GM20000 (cell line): Measurements from ENCODE around the gene MEN1.
"Not testable (repeated sequence)": the region's sequence is repeated elsewhere in the genome, so short reads cannot be mapped to it uniquely, and the experiment has no call there.

ENCODE experiments used
- DNase-seq: peaks from one replicate; pipeline ENCODE4 v3.0.0; 2012; ENCODE audit warnings: low spot score
- TF ChIP-seq, protein P1 (sequence below): IDR thresholded peaks from 2 replicates; pipeline ENCODE4 v1.5.1; 2012; ENCODE audit warnings: mild to moderate bottlenecking, control low read depth; ENCODE audit errors: extremely low read depth, missing control alignments

Gene MEN1

DNA sequence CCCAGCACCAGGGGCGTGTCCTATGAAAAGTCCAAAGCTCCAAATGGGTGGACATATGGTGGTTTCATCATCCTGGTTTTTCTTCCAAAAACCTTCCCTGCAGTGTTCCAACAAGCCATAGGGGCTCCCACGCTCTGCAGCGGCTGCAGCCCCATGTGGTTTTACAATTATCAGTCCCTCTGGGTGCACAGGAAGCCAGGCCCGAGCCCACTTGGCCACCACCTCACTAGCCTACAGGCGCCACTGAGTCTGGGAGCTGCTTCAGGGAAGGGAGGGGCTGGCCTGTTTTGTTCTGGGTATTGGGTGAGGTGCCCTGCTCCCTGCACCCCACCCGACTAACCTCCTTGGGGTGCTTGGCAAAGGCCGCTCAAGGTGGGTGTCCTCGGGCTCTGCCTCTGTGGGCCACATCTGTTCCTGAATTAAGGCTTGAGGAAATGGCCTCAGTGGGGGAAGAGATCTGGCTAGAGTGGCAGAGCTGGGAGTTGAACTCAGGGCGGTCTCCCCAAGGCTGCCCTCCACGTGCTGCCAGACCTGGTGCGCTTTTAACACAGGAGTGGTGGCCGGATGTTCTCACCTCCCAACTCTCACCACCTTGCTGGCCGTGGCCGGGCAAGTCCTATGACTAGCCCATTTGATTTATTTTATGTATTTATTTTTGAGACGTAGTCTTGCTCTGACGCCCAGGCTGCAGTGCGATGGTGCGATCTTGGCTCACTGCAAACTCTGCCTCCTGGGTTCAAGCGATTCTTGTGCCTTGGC is 39.4 kb upstream of the MEN1 start:
- DNase-seq: no peak
- TF ChIP-seq, protein P1, sequence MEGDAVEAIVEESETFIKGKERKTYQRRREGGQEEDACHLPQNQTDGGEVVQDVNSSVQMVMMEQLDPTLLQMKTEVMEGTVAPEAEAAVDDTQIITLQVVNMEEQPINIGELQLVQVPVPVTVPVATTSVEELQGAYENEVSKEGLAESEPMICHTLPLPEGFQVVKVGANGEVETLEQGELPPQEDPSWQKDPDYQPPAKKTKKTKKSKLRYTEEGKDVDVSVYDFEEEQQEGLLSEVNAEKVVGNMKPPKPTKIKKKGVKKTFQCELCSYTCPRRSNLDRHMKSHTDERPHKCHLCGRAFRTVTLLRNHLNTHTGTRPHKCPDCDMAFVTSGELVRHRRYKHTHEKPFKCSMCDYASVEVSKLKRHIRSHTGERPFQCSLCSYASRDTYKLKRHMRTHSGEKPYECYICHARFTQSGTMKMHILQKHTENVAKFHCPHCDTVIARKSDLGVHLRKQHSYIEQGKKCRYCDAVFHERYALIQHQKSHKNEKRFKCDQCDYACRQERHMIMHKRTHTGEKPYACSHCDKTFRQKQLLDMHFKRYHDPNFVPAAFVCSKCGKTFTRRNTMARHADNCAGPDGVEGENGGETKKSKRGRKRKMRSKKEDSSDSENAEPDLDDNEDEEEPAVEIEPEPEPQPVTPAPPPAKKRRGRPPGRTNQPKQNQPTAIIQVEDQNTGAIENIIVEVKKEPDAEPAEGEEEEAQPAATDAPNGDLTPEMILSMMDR: no peak

DNA sequence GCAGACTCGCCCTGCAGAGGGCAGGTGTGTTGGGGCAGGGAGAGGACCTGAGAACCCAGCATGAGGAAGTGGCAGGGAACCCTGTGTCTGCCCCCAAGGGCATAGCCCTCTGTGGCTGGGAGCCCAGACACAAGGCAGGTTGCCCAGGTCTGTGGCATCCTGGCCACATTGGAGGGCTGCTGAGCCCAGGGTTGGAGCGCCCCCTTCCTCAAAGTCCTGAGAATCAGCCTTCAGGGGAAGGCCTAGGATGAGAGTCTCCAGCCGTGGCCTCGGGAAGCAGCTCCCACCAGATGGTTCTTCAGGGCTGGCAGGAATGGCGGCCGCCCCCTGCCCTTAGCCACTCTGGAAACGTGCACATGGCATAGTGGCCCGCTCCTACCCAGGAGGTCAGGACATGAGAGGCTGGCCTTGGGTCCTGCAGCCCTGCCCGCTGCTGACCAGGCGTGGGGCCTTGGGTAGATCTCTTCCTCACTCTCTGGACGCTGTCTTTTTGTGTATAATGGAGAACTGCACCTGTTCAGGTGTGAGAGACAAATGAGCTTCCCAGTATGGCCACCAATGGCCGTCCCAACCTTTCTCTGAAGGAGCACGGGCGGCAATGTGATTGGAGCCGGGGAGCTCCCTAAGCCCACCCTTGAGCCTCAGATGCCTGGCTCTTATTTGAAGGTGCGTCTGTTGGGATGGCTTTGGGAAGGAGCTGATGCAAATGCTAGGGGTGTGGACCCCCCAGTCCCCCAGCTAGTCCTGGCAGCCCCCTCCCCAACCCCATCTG is 38.7 kb upstream of the MEN1 start:
- no peak for DNase-seq
- TF ChIP-seq, protein P1: peak; percentile 17

DNA sequence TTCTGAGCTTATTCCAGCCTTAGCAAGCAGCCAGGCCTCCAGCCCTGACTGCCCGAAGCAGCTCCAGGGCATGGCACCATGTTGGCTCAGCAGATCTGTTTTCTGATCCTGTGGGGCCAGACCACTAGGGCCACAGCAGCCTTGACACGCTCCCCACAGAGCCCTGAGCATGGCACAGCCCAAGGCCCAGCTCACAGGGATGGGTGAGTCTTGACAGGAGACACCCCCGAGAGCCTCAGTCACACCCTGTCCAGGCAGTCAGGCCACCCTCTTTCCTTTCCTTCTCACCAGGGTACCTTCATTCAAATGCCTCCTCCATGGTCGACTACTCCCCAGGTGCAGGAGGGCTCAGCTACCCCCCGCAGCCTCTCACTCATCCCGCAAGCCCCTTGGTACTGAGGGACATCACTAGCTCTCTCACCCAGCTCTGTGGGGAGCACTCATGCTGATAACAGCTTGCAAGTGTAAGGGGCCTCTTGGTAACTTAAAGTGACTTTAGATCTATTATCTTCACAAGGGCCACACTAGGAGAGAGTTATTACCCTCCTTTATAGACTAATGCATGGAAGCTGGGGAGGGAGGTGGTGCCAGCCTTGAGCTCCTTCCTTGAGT is 38.0 kb upstream of the MEN1 start:
- TF ChIP-seq, protein P1: no peak
- no peak for DNase-seq

DNA sequence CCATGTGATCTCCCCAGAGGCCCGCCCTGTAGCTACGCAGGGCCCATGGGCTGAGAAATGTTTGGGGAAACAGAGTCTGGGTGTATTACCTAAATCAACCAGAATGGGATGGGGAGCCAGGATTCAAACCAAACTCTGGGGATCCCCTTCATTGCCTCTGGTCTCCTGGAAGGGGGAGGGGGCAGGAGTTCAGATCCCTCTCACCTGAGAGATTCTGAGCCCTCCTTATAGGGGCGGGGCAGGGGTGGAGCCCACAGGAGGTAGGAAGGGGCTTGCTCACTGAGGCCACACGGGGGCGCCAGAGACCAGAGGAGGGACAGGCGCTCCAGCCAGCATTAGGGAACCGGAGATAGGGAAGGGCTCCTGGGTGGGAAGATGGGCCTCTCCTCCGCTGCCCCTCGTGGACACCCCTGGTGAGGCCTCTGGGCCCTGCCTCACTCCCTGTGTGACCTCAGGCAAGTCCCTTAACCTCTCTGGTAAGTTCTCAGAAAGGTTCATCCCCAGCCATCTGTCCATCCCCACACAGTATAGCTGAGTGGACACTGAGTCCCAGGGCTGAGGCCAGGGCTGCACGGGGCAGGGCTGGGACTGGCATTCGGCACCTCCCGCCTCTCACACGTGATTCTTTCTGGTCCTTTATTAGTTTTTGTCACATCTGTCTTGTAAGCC is 36.8 kb upstream of the MEN1 start:
- DNase-seq: peak; percentile 92
- TF ChIP-seq, protein P1: peak; percentile 94

DNA sequence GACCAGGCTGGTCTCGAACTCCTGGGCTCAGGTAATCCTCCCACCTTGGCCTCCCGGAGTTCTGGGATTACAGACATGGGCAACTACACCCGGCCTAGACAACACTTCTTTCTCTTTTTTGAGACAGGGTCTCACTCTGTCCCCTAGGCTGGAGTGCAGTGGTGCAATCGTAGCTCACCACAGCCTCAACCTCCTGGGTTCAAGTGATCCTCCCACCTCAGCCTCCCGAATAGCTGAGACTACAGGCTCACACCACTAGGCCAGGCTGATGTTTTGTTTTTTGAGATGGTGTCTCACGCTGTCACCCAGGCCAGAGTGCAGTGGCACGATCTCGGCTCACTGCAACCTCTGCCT is 35.4 kb upstream of the MEN1 start:
- DNase-seq: not testable (repeated sequence)

DNA sequence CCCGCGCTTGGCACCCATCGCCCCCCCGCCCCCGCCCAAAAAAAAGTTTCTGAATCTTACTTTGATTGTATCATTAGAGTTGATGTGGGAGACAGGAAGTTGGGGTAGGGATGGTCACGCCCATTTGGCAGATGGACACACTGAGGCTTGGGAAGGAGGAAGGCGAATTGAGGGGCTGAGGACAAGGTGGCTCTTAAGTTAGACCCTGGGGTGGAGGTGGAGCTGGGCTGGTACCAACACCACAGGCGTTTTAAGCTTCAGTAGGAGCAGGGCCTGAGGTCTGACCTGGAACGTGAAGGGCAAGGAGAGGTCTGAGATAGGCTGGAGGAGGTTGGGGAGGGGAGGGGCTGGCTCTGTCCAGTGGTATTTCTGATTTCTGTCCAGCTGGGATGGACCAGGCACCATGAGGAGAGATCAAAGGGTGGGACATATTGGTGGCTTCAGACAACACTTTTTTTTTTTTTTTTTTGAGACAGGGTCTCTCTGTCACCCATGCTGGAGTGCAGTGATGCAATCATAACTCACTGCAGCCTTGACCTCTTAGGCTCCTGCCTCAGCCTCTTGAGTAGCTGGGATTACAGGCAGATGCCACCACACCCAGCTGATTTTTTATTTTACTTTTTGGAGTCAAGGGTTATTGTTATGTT is 34.9 kb upstream of the MEN1 start:
- TF ChIP-seq, protein P1: no peak
- DNase-seq: no peak

DNA sequence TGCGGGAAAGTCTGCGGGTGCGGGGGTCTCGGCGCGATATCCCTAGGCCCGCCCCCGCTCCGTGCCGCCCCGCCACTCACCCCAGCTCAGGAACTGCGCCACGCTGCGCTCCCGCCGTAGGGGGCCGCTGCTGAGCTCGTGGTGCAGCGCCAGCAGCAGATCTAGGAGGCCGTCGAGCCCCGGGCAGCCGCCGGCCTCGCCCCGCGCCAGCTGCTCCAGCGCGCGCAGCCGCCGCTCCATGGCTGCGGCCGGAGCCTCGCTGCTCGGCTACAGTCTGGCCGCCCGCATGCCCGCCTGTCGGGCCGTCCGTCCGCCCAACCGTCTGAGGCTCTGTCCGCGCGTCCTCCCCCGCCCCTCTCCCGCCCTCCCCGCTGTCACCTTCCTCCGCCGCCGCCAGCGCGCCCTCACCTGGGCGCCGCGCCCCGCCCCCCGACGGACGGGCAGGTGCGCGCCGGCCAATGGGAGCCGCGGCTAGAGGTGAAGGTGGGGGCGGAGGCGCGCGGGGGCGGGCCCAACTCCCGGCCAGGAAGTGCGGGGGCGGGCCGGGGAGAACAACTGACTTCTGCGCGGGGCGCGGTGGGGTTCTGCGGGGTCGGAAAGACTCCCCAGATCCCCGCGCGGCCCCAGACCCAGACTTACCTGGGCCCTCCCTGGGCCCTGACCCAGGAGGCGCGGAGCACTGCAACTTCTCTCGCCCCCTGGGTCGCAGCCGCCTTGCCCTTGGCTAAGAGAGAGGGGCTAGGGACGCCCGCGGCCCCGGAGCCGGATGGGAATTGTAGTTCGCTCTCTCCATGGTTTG is 34.2 kb upstream of the MEN1 start, which contains the start of gene CDC42BPG:
TSS of gene CDC42BPG (minus strand) at position 324 of the 799 bp plus-strand sequence. CDS start at position 240, 84 bp downstream.
- TF ChIP-seq, protein P1: peak; percentile 72
- peak; percentile 90 for DNase-seq
